ENCODE measurements around the gene LHFPL3.

Gene LHFPL3

GRCh38 chr7:104794589-104794988, 466.2 kb downstream of the LHFPL3 start:
- no peak for TF ChIP-seq CTCF (IDR thresholded peaks at IDR 0.05; ENCODE audit: extremely low read depth, insufficient read depth, missing control alignments)
- in situ Hi-C loops (cut with MboI; ENCODE audit: low pct_unique_long_range_greater_than_20kb, low sequenced_read_pairs, unreplicated experiment), result no loop called here
- no peak for DNase-seq (ENCODE audit: low spot score)

- in situ Hi-C loops (cut with MboI; ENCODE audit: low pct_unique_long_range_greater_than_20kb, low sequenced_read_pairs, unreplicated experiment), result no loop called here
- DNase-seq (ENCODE audit: low spot score), result no peak
- no peak for TF ChIP-seq CTCF (IDR thresholded peaks at IDR 0.05; ENCODE audit: extremely low read depth, insufficient read depth, missing control alignments)
Measured at GRCh38 chr7:104795086-104795485, 466.7 kb downstream of the LHFPL3 start.

GRCh38 chr7:104795616-104796398, 467.4 kb downstream of the LHFPL3 start:
- DNase-seq (ENCODE audit: low spot score), result no peak
- TF ChIP-seq CTCF (IDR thresholded peaks at IDR 0.05; ENCODE audit: extremely low read depth, insufficient read depth, missing control alignments), result no peak
- in situ Hi-C loops (cut with MboI; ENCODE audit: low pct_unique_long_range_greater_than_20kb, low sequenced_read_pairs, unreplicated experiment), result no loop called here

GRCh38 chr7:104800307-104800706, 471.9 kb downstream of the LHFPL3 start:
- in situ Hi-C loops (cut with MboI; ENCODE audit: low pct_unique_long_range_greater_than_20kb, low sequenced_read_pairs, unreplicated experiment), result no loop called here
- TF ChIP-seq CTCF (IDR thresholded peaks at IDR 0.05; ENCODE audit: extremely low read depth, insufficient read depth, missing control alignments), result no peak
- DNase-seq (ENCODE audit: low spot score), result no peak

- DNase-seq (ENCODE audit: low spot score), result no peak
- in situ Hi-C loops (cut with MboI; ENCODE audit: low pct_unique_long_range_greater_than_20kb, low sequenced_read_pairs, unreplicated experiment), result no loop called here
- TF ChIP-seq CTCF (IDR thresholded peaks at IDR 0.05; ENCODE audit: extremely low read depth, insufficient read depth, missing control alignments), result no peak
Measured at GRCh38 chr7:104801022-104801421, 472.6 kb downstream of the LHFPL3 start.

GRCh38 chr7:104803931-104804330, 475.5 kb downstream of the LHFPL3 start:
- no peak for TF ChIP-seq CTCF (IDR thresholded peaks at IDR 0.05; ENCODE audit: extremely low read depth, insufficient read depth, missing control alignments)
- no peak for DNase-seq (ENCODE audit: low spot score)
- in situ Hi-C loops (cut with MboI; ENCODE audit: low pct_unique_long_range_greater_than_20kb, low sequenced_read_pairs, unreplicated experiment), result no loop called here

All from GM13977 (cell line).